C4-2B (cell line): ENCODE results near the gene LRRC8E.

Experiments
- CTCF ChIP-seq: fragments of 450-650 bp; conservative IDR thresholded peaks from 2 replicates; pipeline ENCODE4 v1.5.1; 2017; ENCODE audit warnings: mild to moderate bottlenecking
- ZFX ChIP-seq: fragments of 450-650 bp; IDR thresholded peaks from 2 replicates; pipeline ENCODE4 v1.6.1; 2017

- TF ChIP-seq CTCF, result no peak
- no peak for TF ChIP-seq ZFX
Measured at GRCh38 chr19:7887408-7888144, 734 bp upstream of the LRRC8E start.
